HCT116 (cell line): ENCODE measurements around the gene PRR23E. TPM values are rescaled to one million over a fixed set of nuclear protein-coding genes. Genes with fewer than 3 reads are reported as not detected.

Experiments
- ATAC-seq: fragments of 200-7000 bp; cut with Tn5 transposase; 2 replicates; pipeline ENCODE4 v1.9.1; 2020; ENCODE audit warnings: mild to moderate bottlenecking, moderate library complexity
- BruUV-seq: library from RNA; stranded (reverse); fragments of 400-500 nt; replicated peaks from 2 replicates; lab custom pipeline; 2021; lab: Mats Ljungman, UMichigan
- CTCF ChIA-PET: fragments of 300-600 bp; sonication (Branson Sonifier 250); formaldehyde crosslinking; loops from one replicate; lab custom pipeline; 2021; ENCODE audit warnings: antibody characterized with exemption; lab: Charles Lee
- POLR2A ChIA-PET: fragments of 300-600, 350-600 bp; sonication (Branson Sonifier 250); formaldehyde crosslinking; loops from one replicate; lab custom pipeline; 2021; ENCODE audit warnings: antibody characterized with exemption; lab: Charles Lee
- RAD21 ChIA-PET, 2 experiments: fragments of 300-600 bp; sonication (Branson Sonifier 250); formaldehyde crosslinking; loops; one replicate each; lab custom pipeline; 2023; ENCODE audit warnings: low total read pairs in 2 of 2; ENCODE audit not compliant: uncharacterized antibody in 2 of 2, unreplicated experiment in 2 of 2, low non-redundant PET in 1 of 2; lab: Charles Lee
- DNase-seq: peaks from one replicate; pipeline ENCODE4 v3.0.0-alpha.2; 2010; ENCODE audit warnings: low read depth, low spot score
- H2AFZ ChIP-seq: fragments of 200-600 bp; shearing (Covaris generic), sonication (generic); 2 replicates; pipeline ENCODE4 v1.6.1; 2017; ENCODE audit warnings: low read depth, mixed run types, mixed read lengths, antibody characterized with exemption, low read length; ENCODE audit not compliant: poor library complexity, severe bottlenecking
- H3K27ac ChIP-seq: 2 replicates; pipeline ENCODE4 v1.5.1; 2012; ENCODE audit warnings: low read depth, low read length
- H3K27me3 ChIP-seq: fragments of 200-600 bp; sonication (generic); 2 replicates; pipeline ENCODE4 v1.6.1; 2016; ENCODE audit warnings: mixed run types, low read length, mixed read lengths; ENCODE audit not compliant: insufficient read depth
- H3K36me3 ChIP-seq, 2 experiments: fragments of 200-500 bp in 1 of 2; fragments of 200-600 bp in 1 of 2; sonication (Bioruptor generic) in 1 of 2; sonication (generic) in 1 of 2; 2 replicates each; pipeline versions ENCODE4 v1.5.1 to v1.6.1; 2014 to 2016; ENCODE audit warnings: low read length in 2 of 2, inconsistent platforms in 1 of 2, mixed read lengths in 1 of 2, mixed run types in 1 of 2; ENCODE audit not compliant: insufficient read depth in 2 of 2, control insufficient read depth in 1 of 2
- H3K4me1 ChIP-seq, 2 experiments: fragments of 200-600 bp in 1 of 2; sonication (generic) in 1 of 2; 2 replicates each; pipeline versions ENCODE4 v1.5.1 to v1.6.1; 2012 to 2017; ENCODE audit warnings: low read length in 2 of 2, inconsistent platforms in 1 of 2, mild to moderate bottlenecking in 1 of 2, mixed read lengths in 1 of 2, mixed run types in 1 of 2, moderate library complexity in 1 of 2; ENCODE audit not compliant: insufficient read depth in 2 of 2, control insufficient read depth in 1 of 2
- H3K4me2 ChIP-seq: fragments of 200-600 bp; sonication (generic); 2 replicates; pipeline ENCODE4 v1.6.1; 2017; ENCODE audit warnings: mixed run types, low read length, mixed read lengths
- H3K4me3 ChIP-seq, 2 experiments: fragments of 200-600 bp in 1 of 2; sonication (generic) in 1 of 2; replicated peaks in 1 of 2; 2 replicates each; pipeline ENCODE4 v1.5.1; 2011 to 2016; ENCODE audit warnings: low read length in 2 of 2, control low read depth in 1 of 2, low read depth in 1 of 2, mild to moderate bottlenecking in 1 of 2, mixed read lengths in 1 of 2, mixed run types in 1 of 2
- H3K79me2 ChIP-seq: fragments of 200-600 bp; sonication (generic); 2 replicates; pipeline ENCODE4 v1.6.1; 2017; ENCODE audit warnings: mild to moderate bottlenecking, mixed run types, low read length, moderate library complexity, mixed read lengths; ENCODE audit not compliant: insufficient read depth
- H3K9ac ChIP-seq: fragments of 200-600 bp; sonication (generic); 2 replicates; pipeline ENCODE4 v1.6.1; 2016; ENCODE audit warnings: low read length, mixed read lengths
- H3K9me2 ChIP-seq: fragments of 200-600 bp; sonication (generic), shearing (Covaris generic); 2 replicates; pipeline ENCODE4 v1.6.1; 2017; ENCODE audit warnings: mixed run types, mild to moderate bottlenecking, moderate library complexity; ENCODE audit not compliant: insufficient read depth
- H3K9me3 ChIP-seq, 2 experiments: fragments of 200-500 bp in 1 of 2; fragments of 200-600 bp in 1 of 2; sonication (Bioruptor generic) in 1 of 2; sonication (generic) in 1 of 2; 2 replicates each; pipeline ENCODE4 v1.6.1; 2014 to 2017; ENCODE audit warnings: low read length in 2 of 2, mixed read lengths in 2 of 2, inconsistent platforms in 1 of 2, low read depth in 1 of 2, mild to moderate bottlenecking in 1 of 2, mixed run types in 1 of 2, moderate library complexity in 1 of 2; ENCODE audit not compliant: control insufficient read depth in 1 of 2, insufficient read depth in 1 of 2
- H4K20me1 ChIP-seq: fragments of 200-600 bp; sonication (generic), shearing (Covaris generic); 2 replicates; pipeline ENCODE4 v1.6.1; 2017; ENCODE audit warnings: mixed run types, mild to moderate bottlenecking, moderate library complexity; ENCODE audit not compliant: insufficient read depth
- CBX3 ChIP-seq: IDR thresholded peaks from 2 replicates; pipeline ENCODE4 v1.6.1; 2012; ENCODE audit warnings: low read depth
- ELF1 ChIP-seq: IDR thresholded peaks from 2 replicates; pipeline ENCODE4 v1.6.1; 2012; ENCODE audit warnings: low read depth, borderline replicate concordance
- FOSL1 ChIP-seq: IDR thresholded peaks from 2 replicates; pipeline ENCODE4 v1.6.1; 2012; ENCODE audit warnings: low read depth
- JUND ChIP-seq: IDR thresholded peaks from 2 replicates; pipeline ENCODE4 v1.6.1; 2012
- POLR2AphosphoS5 ChIP-seq: IDR thresholded peaks from 2 replicates; pipeline ENCODE4 v1.6.1; 2011; ENCODE audit warnings: mild to moderate bottlenecking, low read depth, low read length, moderate library complexity
- RAD21 ChIP-seq: IDR thresholded peaks from 2 replicates; pipeline ENCODE4 v1.6.1; 2012; ENCODE audit warnings: low read depth, mild to moderate bottlenecking
- SIN3A ChIP-seq: IDR thresholded peaks from 2 replicates; pipeline ENCODE4 v1.6.1; 2012; ENCODE audit warnings: low read depth
- SP1 ChIP-seq: IDR thresholded peaks from 2 replicates; pipeline ENCODE4 v1.6.1; 2012; ENCODE audit warnings: low read depth
- SRF ChIP-seq: IDR thresholded peaks from 2 replicates; pipeline ENCODE4 v1.6.1; 2012; ENCODE audit warnings: low read depth
- ZBTB33 ChIP-seq: IDR thresholded peaks from 2 replicates; pipeline ENCODE4 v1.6.1; 2011; ENCODE audit warnings: mild to moderate bottlenecking, low read length, moderate library complexity; ENCODE audit not compliant: insufficient replicate concordance; ENCODE audit errors: extremely low read depth
- ZNF274 ChIP-seq: fragments of 200-500 bp; sonication (Bioruptor generic); IDR thresholded peaks from 2 replicates; pipeline ENCODE4 v1.6.1; 2014; ENCODE audit warnings: mild to moderate bottlenecking, low read depth, low read length, inconsistent platforms
- intact Hi-C: fragments of 100-400 bp; cut with micrococcal nuclease; formaldehyde crosslinking; loops from 2 replicates; pipeline ENCODE4 v1.10.0; 2022
- total RNA-seq: library from RNA; stranded (reverse); gene quantifications from one replicate; pipeline ENCODE4 v1.2.1, GENCODE V29; 2021; ENCODE audit not compliant: unreplicated experiment
- TF ChIP-seq, protein P1 (sequence below): IDR thresholded peaks from 2 replicates; pipeline ENCODE4 v1.6.1; 2012; ENCODE audit warnings: low read depth
- TF ChIP-seq, protein P2 (sequence below), 3 experiments: fragments of 200-600 bp in 1 of 3; sonication (generic) in 1 of 3; IDR thresholded peaks in 2 of 3; conservative IDR thresholded peaks in 1 of 3; 2 replicates each; pipeline ENCODE4 v1.5.1; 2012 to 2017; ENCODE audit warnings: low read depth in 2 of 3, low read length in 2 of 3, antibody characterized with exemption in 1 of 3, borderline replicate concordance in 1 of 3, control low read depth in 1 of 3, mild to moderate bottlenecking in 1 of 3, mixed read lengths in 1 of 3, mixed run types in 1 of 3, moderate library complexity in 1 of 3; ENCODE audit not compliant: insufficient read depth in 1 of 3

The PRR23E gene
- total RNA-seq, 1 experiment from 2014 or later: not detected

DNA sequence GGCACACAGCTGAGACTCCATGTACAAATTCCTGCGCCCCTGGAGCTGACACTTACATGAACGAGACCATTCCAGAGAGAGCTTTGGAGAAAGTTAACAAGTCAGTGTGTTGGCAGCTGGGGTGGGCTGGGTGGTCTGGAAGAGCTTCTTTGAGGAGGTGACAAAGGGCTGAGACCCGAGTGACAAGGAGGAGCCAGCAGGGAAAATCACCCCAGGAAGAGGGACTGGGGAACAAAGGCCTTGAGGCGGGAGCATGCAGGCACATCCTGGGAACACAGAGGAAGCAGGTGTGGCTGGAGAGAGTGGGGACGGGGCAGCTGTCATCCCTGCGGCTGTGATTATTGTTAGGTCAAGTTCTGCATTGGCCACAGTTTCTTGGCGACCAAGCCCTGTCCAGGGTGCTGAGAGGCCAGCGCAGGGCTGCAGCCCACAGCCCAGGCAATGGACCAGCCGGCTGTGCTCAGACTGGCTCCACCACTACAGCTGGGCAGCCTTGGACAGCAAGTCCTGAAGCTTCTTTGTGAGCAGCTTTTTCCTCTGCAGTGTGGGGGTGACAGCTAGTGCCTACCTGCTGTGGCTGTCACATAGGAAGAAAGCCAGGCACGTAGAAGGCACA is 34.2 kb upstream of the PRR23E start:
- peak; percentile 40; the same call in 1 of the 2 replicates for ATAC-seq
- no TSS peak for BruUV-seq
- no peaks in the 10 kb centered on the region for H4K20me1 ChIP-seq
- H3K9me2 ChIP-seq: no peaks in the 10 kb centered on the region
- TF ChIP-seq ZNF274: no peak
- TF ChIP-seq, protein P1, sequence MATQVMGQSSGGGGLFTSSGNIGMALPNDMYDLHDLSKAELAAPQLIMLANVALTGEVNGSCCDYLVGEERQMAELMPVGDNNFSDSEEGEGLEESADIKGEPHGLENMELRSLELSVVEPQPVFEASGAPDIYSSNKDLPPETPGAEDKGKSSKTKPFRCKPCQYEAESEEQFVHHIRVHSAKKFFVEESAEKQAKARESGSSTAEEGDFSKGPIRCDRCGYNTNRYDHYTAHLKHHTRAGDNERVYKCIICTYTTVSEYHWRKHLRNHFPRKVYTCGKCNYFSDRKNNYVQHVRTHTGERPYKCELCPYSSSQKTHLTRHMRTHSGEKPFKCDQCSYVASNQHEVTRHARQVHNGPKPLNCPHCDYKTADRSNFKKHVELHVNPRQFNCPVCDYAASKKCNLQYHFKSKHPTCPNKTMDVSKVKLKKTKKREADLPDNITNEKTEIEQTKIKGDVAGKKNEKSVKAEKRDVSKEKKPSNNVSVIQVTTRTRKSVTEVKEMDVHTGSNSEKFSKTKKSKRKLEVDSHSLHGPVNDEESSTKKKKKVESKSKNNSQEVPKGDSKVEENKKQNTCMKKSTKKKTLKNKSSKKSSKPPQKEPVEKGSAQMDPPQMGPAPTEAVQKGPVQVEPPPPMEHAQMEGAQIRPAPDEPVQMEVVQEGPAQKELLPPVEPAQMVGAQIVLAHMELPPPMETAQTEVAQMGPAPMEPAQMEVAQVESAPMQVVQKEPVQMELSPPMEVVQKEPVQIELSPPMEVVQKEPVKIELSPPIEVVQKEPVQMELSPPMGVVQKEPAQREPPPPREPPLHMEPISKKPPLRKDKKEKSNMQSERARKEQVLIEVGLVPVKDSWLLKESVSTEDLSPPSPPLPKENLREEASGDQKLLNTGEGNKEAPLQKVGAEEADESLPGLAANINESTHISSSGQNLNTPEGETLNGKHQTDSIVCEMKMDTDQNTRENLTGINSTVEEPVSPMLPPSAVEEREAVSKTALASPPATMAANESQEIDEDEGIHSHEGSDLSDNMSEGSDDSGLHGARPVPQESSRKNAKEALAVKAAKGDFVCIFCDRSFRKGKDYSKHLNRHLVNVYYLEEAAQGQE: peak; percentile 80
- TF ChIP-seq, all 23 proteins: peak for 1
- Histone ChIP-seq H3K9me3 (peaks cover 3 to 6% of the 10 kb centered on the region in 2 experiments; a peak in 1 of 4 replicates), H3K79me2 (no peaks in the 10 kb centered on the region), H3K27me3 (peaks cover 37% of the 10 kb centered on the region), H3K4me3 (no peak overlapping the region), H3K4me2 (no peak overlapping the region), H2AFZ (no peak overlapping the region), H3K4me1 (no peaks in the 10 kb centered on the region), H3K36me3 (no peaks in the 10 kb centered on the region), H3K27ac (no peak overlapping the region), H3K9ac (no peak overlapping the region)
- RAD21 ChIA-PET: no interaction called here
- intact Hi-C loops: no loop called here
- CTCF ChIA-PET: no interaction called here
- DNase-seq: no peak
- POLR2A ChIA-PET: no interaction called here

- intact Hi-C loops: no loop called here
- Histone ChIP-seq H3K27ac (no peak overlapping the region), H3K9me2 (no peaks in the 10 kb centered on the region), H3K4me1 (no peaks in the 10 kb centered on the region), H3K9ac (no peak overlapping the region), H3K4me2 (no peak overlapping the region), H3K79me2 (no peaks in the 10 kb centered on the region), H3K36me3 (no peaks in the 10 kb centered on the region), H3K9me3 (peaks cover 3 to 6% of the 10 kb centered on the region in 2 experiments; a peak in 1 of 4 replicates), H4K20me1 (no peaks in the 10 kb centered on the region), H3K27me3 (peaks cover 37% of the 10 kb centered on the region), H2AFZ (no peak overlapping the region), H3K4me3 (no peak overlapping the region)
- no TSS peak for BruUV-seq
- RAD21 ChIA-PET: no interaction called here
- POLR2A ChIA-PET: no interaction called here
- ATAC-seq: no peak
- DNase-seq: no peak
- CTCF ChIA-PET: no interaction called here
- no peak for TF ChIP-seq ZBTB33
- no peak for TF ChIP-seq SIN3A
- TF ChIP-seq FOSL1: no peak
- TF ChIP-seq SP1: no peak
- TF ChIP-seq CBX3: no peak
- no peak for TF ChIP-seq JUND
- TF ChIP-seq SRF: no peak
- no peak for TF ChIP-seq ELF1
- TF ChIP-seq, protein P2, sequence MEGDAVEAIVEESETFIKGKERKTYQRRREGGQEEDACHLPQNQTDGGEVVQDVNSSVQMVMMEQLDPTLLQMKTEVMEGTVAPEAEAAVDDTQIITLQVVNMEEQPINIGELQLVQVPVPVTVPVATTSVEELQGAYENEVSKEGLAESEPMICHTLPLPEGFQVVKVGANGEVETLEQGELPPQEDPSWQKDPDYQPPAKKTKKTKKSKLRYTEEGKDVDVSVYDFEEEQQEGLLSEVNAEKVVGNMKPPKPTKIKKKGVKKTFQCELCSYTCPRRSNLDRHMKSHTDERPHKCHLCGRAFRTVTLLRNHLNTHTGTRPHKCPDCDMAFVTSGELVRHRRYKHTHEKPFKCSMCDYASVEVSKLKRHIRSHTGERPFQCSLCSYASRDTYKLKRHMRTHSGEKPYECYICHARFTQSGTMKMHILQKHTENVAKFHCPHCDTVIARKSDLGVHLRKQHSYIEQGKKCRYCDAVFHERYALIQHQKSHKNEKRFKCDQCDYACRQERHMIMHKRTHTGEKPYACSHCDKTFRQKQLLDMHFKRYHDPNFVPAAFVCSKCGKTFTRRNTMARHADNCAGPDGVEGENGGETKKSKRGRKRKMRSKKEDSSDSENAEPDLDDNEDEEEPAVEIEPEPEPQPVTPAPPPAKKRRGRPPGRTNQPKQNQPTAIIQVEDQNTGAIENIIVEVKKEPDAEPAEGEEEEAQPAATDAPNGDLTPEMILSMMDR (IDR thresholded peaks at IDR 0.05 in 2 of 3, conservative IDR thresholded peaks at IDR 0.05 in 1 of 3; ENCODE audit: borderline replicate concordance in 1 of 3, insufficient read depth in 1 of 3, low read depth in 2 of 3, low read length in 2 of 3): no peak
- no peak for TF ChIP-seq POLR2AphosphoS5
- no peak for TF ChIP-seq RAD21
Measured at GRCh38 chr3:127159543-127159942, 33.4 kb upstream of the PRR23E start.
